HG03354 (cell line): ENCODE measurements around the gene GJB6.

Source experiments
- ATAC-seq: cut with Tn5 transposase; IDR thresholded peaks from one replicate; pipeline ENCODE4 v1.9.1; 2021; ENCODE audit warnings: mild to moderate bottlenecking; ENCODE audit not compliant: unreplicated experiment, poor library complexity, severe bottlenecking

GJB6 gene

DNA sequence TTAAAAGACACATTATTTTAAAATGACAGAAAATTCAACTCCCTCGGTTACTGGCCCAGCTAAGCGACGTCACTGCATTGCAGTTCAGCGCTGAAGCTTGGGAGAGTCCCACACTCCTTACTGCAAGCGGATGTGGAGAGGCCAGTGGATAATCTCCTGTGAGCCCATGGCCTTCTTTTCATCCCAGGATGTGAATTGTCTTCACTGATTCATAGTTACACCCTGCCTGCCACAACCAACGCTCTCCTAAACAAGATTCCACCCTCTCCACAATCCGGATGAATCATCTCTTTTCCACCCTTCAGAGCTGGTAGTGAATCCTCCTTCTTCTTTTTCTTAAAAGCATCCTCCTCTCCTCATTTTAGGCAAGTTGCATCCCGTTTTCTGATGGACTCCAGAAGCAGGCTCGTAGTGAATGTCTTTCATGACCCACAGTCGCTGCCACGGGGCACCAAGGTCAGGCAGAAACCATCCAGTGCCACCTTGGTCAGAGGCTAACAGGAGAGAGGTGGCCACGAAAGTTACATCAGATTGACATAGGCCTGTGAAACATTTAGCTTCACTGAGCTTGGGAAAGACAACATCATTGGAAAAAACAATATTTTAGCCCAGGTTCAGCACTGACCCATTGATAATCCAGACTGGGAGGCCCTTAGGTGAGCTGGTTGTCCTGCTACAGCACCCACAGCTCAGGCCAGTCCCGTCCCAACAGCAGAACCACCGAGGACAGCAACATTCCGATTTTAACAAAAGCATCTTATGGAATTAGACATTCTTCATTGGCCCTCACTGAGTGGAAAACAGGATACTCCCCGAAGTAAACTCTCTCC lies 41.4 kb downstream of the GJB6 start:
- no peak for ATAC-seq

DNA sequence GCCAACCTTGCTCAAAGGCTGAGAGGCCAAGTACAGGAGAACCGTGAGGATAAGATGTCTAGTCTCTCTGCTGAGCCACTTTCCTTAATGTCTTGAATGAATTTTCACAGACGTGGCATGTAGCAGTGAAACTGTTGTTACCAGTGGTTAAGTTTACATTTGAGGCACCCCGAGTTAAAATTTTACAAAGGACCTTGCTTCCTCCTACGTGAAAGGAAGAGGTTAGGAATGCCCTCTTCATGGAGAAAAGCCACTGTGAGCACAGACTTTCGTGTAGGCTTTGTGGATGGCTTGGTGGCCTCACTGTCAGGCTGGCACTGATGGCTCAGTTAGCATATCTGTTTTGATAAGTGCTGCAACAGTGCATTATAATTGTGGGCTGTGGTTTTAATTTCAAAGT lies 42.0 kb downstream of the GJB6 start:
- ATAC-seq = no peak

DNA sequence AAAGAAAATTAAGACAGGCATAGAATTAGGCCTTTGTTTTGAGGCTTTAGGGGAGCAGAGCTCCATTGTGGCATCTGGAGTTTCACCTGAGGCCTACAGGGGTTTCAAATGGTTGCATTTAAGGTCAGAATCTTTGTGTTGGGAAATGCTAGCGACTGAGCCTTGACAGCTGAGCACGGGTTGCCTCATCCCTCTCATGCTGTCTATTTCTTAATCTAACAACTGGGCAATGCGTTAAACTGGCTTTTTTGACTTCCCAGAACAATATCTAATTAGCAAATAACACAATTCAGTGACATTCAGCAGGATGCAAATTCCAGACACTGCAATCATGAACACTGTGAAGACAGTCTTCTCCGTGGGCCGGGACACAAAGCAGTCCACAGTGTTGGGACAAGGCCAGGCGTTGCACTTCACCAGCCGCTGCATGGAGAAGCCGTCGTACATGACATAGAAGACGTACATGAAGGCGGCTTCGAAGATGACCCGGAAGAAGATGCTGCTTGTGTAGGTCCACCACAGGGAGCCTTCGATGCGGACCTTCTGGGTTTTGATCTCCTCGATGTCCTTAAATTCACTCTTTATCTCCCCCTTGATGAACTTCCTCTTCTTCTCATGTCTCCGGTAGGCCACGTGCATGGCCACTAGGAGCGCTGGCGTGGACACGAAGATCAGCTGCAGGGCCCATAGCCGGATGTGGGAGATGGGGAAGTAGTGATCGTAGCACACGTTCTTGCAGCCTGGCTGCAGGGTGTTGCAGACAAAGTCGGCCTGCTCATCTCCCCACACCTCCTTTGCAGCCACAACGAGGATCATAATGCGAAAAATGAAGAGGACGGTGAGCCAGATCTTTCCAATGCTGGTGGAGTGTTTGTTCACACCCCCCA lies 43.2 kb downstream of the GJB6 start:
- ATAC-seq = no peak

DNA sequence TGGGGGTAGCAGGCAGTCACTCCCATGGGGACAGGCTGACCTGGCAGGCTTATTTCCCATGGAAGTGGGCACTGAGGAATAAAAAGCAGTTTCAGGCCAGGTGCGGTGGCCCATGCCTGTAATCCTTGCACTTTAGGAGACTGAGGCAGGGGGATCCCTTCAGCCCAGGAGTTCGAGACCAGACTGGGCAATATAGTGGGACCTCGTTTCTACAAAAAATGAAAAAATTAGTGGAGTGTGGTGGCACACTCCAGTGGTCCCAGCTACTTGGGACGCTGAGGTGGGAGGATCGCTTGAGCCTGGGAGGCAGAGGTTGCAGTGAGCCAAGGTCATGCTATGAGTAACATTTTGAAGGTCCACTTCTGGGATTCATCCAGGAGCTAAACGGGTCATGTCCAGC lies 45.3 kb downstream of the GJB6 start:
- no peak for ATAC-seq

DNA sequence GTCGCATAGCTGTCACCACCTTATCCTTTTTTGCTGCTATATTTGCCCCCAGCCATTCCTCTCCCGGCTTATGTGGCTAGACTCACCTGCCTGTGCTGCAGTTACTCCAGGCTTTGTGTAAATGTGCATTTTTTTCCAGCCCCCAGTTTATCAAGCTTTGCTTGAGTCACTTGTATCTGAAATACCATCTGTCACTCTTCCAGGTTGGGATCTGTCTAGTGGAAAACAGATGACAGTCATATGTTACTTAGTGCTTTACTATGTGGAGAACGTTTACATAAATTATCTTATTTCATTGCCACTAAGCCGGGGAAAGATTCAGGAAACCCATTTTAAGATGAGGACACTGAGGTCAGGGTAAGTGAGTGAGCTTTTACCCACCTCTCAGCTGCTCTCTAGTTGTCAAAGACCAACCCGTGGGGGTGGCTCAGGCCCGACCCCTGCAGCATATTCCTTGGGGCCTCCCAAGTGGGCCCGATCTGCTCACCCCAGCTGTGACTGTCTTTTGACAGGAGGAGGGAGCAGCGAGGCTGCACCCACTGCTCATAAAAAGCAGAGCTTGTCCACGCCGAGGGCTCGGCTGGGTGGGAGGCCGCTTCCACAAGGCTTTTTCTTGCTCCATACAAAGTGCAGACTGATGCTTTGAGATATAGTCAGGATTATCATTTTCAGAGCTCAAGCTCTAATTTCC lies 46.6 kb downstream of the GJB6 start:
- ATAC-seq = no peak

DNA sequence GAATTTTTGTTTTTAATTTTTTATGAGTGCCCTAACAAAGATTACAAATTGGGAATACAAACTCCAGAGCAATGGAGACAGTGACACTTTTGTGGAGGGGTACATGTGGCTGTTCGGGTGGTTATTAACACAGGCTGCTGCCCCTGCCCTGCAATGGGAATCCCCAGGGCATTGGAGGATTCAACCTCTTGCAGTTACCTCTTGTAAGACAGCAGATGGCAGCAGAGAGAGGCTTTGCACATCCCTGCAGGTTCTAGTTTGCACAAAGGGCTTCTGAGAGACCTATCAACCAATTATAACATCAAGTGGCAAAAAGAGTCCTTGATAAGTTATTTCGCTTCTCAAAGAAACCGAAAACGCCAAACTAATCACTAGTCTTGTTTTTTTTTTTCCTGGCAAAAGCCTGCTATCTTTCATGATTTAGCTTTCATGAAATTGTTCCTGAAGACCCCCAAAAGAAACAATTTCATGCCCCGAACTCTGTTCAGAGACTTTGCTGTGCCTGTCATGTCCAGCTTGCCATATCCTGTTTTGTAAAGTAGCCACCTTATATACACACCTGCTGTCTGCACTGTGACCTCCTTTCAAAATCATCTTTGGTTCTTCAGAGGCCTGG lies 49.8 kb downstream of the GJB6 start:
- peak; percentile 79 for ATAC-seq

DNA sequence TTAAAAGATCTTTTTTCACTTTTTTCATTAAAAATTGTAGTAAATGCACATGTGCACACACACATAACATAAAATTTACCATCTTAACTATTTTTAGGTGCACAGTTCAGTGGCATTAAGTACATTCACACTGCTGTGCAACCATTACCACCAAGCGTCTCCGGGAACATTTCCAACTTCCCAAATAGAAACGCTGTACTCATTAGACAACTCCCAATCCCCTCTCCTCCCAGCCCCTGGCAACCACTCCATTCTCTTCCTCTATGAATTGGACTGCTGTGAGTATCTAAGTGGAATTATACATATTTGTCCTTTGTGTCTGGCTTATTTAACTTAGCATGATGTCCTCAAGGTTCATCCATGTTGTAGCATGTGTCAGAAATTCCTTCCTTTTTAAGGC lies 50.9 kb downstream of the GJB6 start:
- ATAC-seq = no peak

DNA sequence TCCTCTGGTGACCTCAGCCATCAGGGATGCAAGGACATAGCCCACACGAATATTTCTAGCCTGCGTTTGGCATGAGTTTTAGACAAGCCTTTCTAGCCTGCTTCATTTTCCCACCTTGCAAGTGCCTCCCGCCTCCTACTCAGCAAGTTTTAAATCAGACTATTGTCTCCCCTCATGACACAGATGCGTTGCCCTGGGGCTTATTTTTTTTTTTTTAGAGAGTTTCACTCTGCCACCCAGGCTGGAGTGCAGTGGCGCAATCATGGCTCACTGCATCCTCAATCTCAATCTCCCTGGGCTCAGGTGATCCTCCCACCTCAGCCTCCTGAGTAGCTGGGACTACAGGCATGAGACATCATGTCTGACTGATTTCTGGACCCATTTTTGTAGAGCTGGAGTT lies 54.0 kb downstream of the GJB6 start:
- ATAC-seq = no peak

DNA sequence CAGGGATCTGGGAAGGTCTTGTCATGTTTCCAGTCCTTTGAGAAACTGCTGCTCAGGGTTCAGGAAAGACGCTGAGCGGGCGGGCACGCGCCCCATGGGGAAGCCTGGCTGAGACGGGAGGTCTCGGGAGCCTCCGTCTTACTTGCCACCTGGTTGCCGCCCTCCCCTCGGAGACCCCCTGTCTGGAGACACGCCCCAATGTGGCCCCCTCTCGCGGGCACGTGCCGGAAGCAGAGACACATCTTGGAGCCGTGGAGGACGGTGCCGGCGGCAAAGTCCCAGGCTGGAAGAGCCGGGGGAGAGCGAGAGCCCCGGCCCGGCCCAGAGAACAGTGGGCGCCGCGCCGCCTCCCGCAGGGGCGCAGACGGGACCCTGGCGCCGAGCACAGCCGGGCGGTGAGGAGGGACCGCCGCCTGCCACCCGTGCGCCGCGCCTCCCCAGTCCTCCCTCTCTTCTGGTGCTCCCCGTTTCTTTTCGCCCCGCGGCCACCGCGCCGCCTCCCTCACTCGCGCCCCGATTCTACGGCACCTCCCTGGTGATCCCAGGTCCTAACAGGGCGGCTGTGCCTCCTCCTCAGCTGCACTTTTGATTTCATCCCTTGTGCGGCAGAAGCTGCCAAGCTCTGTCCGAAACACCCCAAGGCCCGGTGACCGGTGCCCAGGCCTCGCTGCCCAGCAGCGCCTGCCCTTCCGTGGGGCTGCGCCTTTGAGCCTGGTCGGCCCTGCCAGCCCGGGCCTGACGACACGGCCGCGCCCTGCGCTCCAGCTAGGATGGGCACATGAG lies 54.9 kb downstream of the GJB6 start:
- ATAC-seq = no peak

DNA sequence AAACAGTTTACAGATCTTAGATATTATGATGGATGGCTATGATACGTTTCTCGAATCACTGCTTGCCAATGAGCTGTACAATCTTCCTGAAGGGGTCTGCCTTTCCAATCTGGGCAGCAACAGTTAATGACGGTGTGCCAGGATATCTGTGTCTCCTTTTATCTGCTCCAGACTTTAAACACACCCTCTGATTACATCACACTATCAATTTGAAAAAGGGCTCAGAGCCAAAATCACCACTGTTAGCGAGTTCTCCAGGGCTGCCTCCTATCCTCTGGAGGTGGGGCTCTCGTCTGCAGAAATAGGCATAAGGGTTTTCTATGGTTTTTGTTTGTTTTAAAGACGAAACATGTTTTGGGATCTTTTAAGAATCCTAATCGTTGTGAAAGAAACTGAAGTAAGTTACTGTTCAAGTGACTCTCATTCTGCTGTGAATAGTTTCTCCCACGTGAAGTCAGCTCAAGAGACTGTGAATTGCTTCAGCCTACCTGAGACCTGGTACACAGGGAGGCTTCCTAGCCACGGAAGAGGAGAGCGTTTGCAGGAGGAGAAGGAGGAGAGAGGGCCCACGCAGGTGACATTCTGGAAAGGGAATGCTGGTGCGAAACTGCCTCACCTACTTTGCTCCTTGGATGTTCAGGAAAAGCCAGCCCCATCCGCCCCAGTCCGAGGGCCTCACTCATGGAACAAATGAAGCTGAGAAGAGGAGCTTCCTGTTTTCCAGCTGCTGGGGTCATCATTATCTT lies 56.0 kb downstream of the GJB6 start:
- no peak for ATAC-seq

DNA sequence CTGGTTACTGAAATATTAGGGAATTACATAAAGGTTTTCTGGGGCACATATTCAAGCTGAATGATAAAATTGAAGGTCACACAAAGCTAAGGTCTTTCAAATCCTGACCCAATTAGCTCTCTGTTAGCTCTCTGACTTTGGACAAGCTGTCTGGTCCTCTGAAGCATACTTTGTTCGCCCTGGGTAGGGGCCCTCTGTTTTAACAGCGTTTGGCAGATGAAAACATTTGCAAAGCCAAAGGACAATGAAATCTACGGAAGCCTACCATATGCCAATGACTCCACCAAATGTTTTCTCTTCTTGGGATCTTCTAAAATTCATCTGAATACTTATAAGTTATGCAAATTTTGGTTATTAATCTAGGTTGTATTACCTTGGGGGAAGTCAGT lies 56.7 kb downstream of the GJB6 start:
- ATAC-seq = no peak

DNA sequence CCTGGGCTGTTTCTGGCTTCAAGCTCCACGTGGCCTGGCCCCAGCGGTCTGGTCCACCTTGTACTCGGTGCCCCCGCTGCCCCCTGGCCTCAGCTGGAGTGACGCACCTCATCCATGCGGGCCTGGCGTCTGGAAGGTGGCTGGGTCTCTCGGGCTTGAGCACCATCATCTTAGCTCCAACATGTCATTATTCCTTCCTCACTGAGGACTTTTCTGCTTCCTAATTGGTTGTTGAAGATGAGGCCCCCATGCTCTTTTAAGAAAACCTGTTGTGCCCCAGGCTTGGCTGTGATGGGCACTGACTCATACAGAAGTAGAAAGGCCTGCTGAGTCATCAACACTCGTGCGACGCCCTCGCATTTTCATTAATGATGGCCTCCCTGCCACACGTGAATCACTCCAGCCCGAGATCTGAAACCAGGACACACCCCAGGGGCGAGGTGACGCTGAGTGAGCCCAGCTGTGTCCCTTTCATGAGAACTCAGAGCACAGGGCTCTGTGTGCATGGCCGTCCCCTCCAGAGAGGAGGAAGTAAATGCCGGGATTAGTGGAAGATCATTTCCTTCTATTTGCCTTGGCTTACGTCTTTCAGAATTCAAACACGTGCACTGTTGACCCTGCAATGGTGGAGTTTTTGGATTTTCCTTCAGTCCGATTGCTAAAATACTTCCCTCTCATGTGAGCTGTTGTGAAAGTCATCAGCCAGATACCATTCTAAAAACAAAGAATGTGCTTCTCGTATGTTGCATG lies 57.3 kb downstream of the GJB6 start:
- ATAC-seq = peak; percentile 93

DNA sequence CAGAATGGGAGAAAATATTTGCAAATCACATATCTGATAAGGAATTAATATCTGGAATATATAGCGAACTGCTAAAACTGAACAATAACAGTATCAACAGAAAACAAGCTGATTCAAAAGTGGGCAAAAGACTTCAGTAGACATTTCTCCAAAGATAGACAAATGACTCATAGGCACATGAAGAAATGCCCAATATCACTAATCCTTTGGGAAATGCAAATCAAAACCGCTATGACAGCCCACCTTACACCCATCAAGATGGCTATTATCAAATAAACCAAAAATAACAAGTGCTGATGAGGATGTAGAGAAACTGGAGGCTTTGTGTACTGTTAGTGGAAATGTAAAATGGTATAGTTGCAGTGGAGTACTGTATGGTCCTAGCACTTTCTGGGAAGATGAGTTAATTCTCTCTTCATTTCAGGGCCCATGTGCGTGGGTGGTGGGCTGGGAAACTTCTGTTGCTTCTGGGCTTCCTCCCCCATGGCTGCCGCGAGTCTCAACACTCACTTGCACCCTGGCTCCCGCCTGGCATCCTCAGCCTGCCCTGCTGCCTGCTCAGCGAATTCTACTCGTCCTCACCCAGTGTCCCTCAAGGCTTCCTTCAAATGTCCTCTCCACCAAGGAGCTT lies 58.9 kb downstream of the GJB6 start:
- no peak for ATAC-seq
